HepG2 (cell line): Measurements from ENCODE around the gene PAQR7. TPM values are rescaled to one million over a fixed set of nuclear protein-coding genes. Genes with fewer than 3 reads are reported as not detected.

Source experiments
- DBP ChIP-seq: sonication (generic); formaldehyde crosslinking; IDR thresholded peaks from 2 replicates; pipeline ENCODE4 v1.4.0; 2020; ENCODE audit warnings: missing genetic modification reagents; ENCODE audit errors: not compliant biosample characterization
- MED8 ChIP-seq: sonication (generic); formaldehyde crosslinking; IDR thresholded peaks from 2 replicates; pipeline ENCODE4 v1.8.1; 2023; ENCODE audit warnings: mild to moderate bottlenecking, missing genetic modification reagents; ENCODE audit not compliant: insufficient replicate concordance
- MTA1 ChIP-seq: sonication (generic); formaldehyde crosslinking; IDR thresholded peaks from 2 replicates; pipeline ENCODE4 v1.4.0; 2020; ENCODE audit warnings: missing genetic modification reagents, mild to moderate bottlenecking, borderline replicate concordance
- MXD1 ChIP-seq: sonication (generic); formaldehyde crosslinking; IDR thresholded peaks from 2 replicates; pipeline ENCODE4 v1.4.0; 2020; ENCODE audit warnings: mild to moderate bottlenecking, missing genetic modification reagents
- NAIF1 ChIP-seq: sonication (generic); formaldehyde crosslinking; IDR thresholded peaks from 2 replicates; pipeline ENCODE4 v1.5.0; 2020; ENCODE audit warnings: mild to moderate bottlenecking, missing genetic modification reagents, borderline replicate concordance
- RBM22 ChIP-seq: fragments of 200-400 bp; formaldehyde crosslinking; optimal IDR thresholded peaks from 2 replicates; pipeline ENCODE3; 2017; ENCODE audit warnings: mild to moderate bottlenecking, low read length, moderate library complexity
- RNF219 ChIP-seq: sonication (generic); formaldehyde crosslinking; IDR thresholded peaks from 2 replicates; pipeline ENCODE4 v1.5.0; 2020; ENCODE audit warnings: mild to moderate bottlenecking, missing genetic modification reagents
- SIN3A ChIP-seq: IDR thresholded peaks from 2 replicates; pipeline ENCODE4 v1.6.1; 2011; ENCODE audit warnings: low read depth, mild to moderate bottlenecking, control low read depth, low read length, borderline replicate concordance
- THAP8 ChIP-seq: sonication (generic); formaldehyde crosslinking; IDR thresholded peaks from 2 replicates; pipeline ENCODE4 v1.5.1; 2020; ENCODE audit warnings: missing genetic modification reagents, mild to moderate bottlenecking, borderline replicate concordance
- ZBTB2 ChIP-seq: sonication (generic); formaldehyde crosslinking; IDR thresholded peaks from 2 replicates; pipeline ENCODE4 v1.8.0; 2022; ENCODE audit warnings: low read depth, missing genetic modification reagents
- ZNF10 ChIP-seq: sonication (generic); formaldehyde crosslinking; IDR thresholded peaks from 2 replicates; pipeline ENCODE4 v1.4.0; 2020; ENCODE audit warnings: mild to moderate bottlenecking, low read depth, missing genetic modification reagents, borderline replicate concordance
- ZNF253 ChIP-seq: sonication (generic); formaldehyde crosslinking; IDR thresholded peaks from 2 replicates; pipeline ENCODE4 v1.8.0; 2022; ENCODE audit warnings: mild to moderate bottlenecking, missing genetic modification reagents, borderline replicate concordance
- ZNF263 ChIP-seq: sonication (generic); formaldehyde crosslinking; IDR thresholded peaks from 2 replicates; pipeline ENCODE4 v1.4.0; 2020; ENCODE audit warnings: missing genetic modification reagents
- ZNF3 ChIP-seq: IDR thresholded peaks from 2 replicates; pipeline ENCODE4 v1.7.0; 2017; ENCODE audit warnings: inconsistent platforms
- ZNF777 ChIP-seq: sonication (generic); formaldehyde crosslinking; IDR thresholded peaks from 2 replicates; pipeline ENCODE4 v1.4.0; 2020; ENCODE audit warnings: missing genetic modification reagents
- polyA plus RNA-seq, 8 experiments: library from polyadenylated mRNA; depleted of rRNA in 3 of 8; stranded (reverse) in 7 of 8; unstranded in 1 of 8; fragments of >200 nt; fragmentation: Illumina TruSeq in 4 of 8; extraction: Trizol in 4 of 8; gene quantifications; 2 replicates each; pipeline versions ENCODE4 v1.2.1 to v1.2.3, GENCODE V29; 2011 to 2016; ENCODE audit warnings: low read depth in 4 of 8, missing spikeins in 1 of 8, mixed read lengths in 1 of 8; ENCODE audit not compliant: insufficient read depth in 1 of 8
- total RNA-seq, 5 experiments: library from RNA; depleted of rRNA; stranded (reverse); fragments of >200 nt; fragmentation: Illumina TruSeq; extraction: Trizol; gene quantifications; 2 replicates each; pipeline ENCODE4 v1.2.3, GENCODE V29; 2016; ENCODE audit warnings: low read depth in 1 of 5
- TF ChIP-seq, protein P1 (sequence below): sonication (generic); formaldehyde crosslinking; IDR thresholded peaks from 2 replicates; pipeline ENCODE4 v1.4.0; 2020; ENCODE audit warnings: missing genetic modification reagents
- TF ChIP-seq, protein P2 (sequence below): fragments of 450-650 bp; IDR thresholded peaks from 2 replicates; pipeline ENCODE4 v1.6.1; 2017

The PAQR7 gene
- total and polyA plus RNA-seq, 2 of the 13 experiments (the other 11 are each of a cell fraction or from before 2014, with no cell fraction given), result 13.2 to 16.6 TPM

GRCh38 chr1:25922056-25922970 lies 46.8 kb upstream of the PAQR7 start (continued):
- TF ChIP-seq, protein P1, sequence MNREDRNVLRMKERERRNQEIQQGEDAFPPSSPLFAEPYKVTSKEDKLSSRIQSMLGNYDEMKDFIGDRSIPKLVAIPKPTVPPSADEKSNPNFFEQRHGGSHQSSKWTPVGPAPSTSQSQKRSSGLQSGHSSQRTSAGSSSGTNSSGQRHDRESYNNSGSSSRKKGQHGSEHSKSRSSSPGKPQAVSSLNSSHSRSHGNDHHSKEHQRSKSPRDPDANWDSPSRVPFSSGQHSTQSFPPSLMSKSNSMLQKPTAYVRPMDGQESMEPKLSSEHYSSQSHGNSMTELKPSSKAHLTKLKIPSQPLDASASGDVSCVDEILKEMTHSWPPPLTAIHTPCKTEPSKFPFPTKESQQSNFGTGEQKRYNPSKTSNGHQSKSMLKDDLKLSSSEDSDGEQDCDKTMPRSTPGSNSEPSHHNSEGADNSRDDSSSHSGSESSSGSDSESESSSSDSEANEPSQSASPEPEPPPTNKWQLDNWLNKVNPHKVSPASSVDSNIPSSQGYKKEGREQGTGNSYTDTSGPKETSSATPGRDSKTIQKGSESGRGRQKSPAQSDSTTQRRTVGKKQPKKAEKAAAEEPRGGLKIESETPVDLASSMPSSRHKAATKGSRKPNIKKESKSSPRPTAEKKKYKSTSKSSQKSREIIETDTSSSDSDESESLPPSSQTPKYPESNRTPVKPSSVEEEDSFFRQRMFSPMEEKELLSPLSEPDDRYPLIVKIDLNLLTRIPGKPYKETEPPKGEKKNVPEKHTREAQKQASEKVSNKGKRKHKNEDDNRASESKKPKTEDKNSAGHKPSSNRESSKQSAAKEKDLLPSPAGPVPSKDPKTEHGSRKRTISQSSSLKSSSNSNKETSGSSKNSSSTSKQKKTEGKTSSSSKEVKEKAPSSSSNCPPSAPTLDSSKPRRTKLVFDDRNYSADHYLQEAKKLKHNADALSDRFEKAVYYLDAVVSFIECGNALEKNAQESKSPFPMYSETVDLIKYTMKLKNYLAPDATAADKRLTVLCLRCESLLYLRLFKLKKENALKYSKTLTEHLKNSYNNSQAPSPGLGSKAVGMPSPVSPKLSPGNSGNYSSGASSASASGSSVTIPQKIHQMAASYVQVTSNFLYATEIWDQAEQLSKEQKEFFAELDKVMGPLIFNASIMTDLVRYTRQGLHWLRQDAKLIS (CRISPR knock-in tag), result no peak
- no peak for TF ChIP-seq NAIF1 (CRISPR knock-in tag)
- TF ChIP-seq MED8, result no peak
- no peak for TF ChIP-seq RBM22
- TF ChIP-seq ZNF10, result no peak
- TF ChIP-seq ZBTB2 (CRISPR knock-in tag), result no peak
- TF ChIP-seq RNF219 (CRISPR knock-in tag), result no peak
- no peak for TF ChIP-seq ZNF263
- TF ChIP-seq, protein P2, sequence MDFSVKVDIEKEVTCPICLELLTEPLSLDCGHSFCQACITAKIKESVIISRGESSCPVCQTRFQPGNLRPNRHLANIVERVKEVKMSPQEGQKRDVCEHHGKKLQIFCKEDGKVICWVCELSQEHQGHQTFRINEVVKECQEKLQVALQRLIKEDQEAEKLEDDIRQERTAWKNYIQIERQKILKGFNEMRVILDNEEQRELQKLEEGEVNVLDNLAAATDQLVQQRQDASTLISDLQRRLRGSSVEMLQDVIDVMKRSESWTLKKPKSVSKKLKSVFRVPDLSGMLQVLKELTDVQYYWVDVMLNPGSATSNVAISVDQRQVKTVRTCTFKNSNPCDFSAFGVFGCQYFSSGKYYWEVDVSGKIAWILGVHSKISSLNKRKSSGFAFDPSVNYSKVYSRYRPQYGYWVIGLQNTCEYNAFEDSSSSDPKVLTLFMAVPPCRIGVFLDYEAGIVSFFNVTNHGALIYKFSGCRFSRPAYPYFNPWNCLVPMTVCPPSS, result no peak
- no peak for TF ChIP-seq THAP8
- no peak for TF ChIP-seq ZNF3 (CRISPR knock-in tag)
- TF ChIP-seq ZNF253 (CRISPR knock-in tag), result no peak
- peak; percentile 38; the same call in 1 of the 2 replicates for TF ChIP-seq MXD1 (CRISPR knock-in tag)
- TF ChIP-seq MTA1 (CRISPR knock-in tag), result peak; percentile 73; the same call in 1 of the 2 replicates
- no peak for TF ChIP-seq SIN3A
- no peak for TF ChIP-seq DBP (CRISPR knock-in tag)
- TF ChIP-seq ZNF777, result no peak
